ENCODE measurements around the gene CACNA2D3. TPM values are rescaled to one million over a fixed set of nuclear protein-coding genes. Genes with fewer than 3 reads are reported as not detected.

The CACNA2D3 gene
- total RNA-seq, 1 experiment from 2014 or later, result 0.59 TPM

GRCh38 chr3:54874816-54875556, 752.6 kb downstream of the CACNA2D3 start:
- Histone ChIP-seq H3F3A (ENCODE audit: insufficient read depth, low read depth) (no peaks in the 10 kb centered on the region; the same call in 1 of the 2 replicates), H3K79me2 (ENCODE audit: low read depth) (no peaks in the 10 kb centered on the region), H3K36me3 (ENCODE audit: low read depth) (no peaks in the 10 kb centered on the region), H3K4me3 (no peak overlapping the region), H3K4me1 (replicated peaks; ENCODE audit: insufficient read depth) (peaks cover 21% of the 10 kb centered on the region), H4K20me1 (ENCODE audit: insufficient read depth) (no peaks in the 10 kb centered on the region), H3K27me3 (ENCODE audit: insufficient read depth, low read depth) (no peaks in the 10 kb centered on the region), H3K9me3 (ENCODE audit: insufficient read depth, low read depth) (no peaks in the 10 kb centered on the region), H3K9me2 (ENCODE audit: insufficient read depth) (no peaks in the 10 kb centered on the region), H3K27ac (no peak overlapping the region), H2AFZ (0 out of 2 replicates have a peak overlapping the region, but pooled peaks have one; percentile 50), H3K4me2 (peak overlapping the region; percentile 47)
- ChIA-PET CTCF (interaction anchor here (0.7 kb wide), 1 partner anchor 251 kb away, joined by 3 read pairs; no protein-coding TSS in a partner anchor), POLR2A (ENCODE audit: unreplicated experiment) (no interaction called here)
- intact Hi-C loops (cut with micrococcal nuclease; ENCODE audit: unreplicated experiment), result loop anchor here (5.0 kb wide), 4 partner anchors 77 to 1022 kb away; no protein-coding TSS in a partner anchor
- TF ChIP-seq, protein P1, sequence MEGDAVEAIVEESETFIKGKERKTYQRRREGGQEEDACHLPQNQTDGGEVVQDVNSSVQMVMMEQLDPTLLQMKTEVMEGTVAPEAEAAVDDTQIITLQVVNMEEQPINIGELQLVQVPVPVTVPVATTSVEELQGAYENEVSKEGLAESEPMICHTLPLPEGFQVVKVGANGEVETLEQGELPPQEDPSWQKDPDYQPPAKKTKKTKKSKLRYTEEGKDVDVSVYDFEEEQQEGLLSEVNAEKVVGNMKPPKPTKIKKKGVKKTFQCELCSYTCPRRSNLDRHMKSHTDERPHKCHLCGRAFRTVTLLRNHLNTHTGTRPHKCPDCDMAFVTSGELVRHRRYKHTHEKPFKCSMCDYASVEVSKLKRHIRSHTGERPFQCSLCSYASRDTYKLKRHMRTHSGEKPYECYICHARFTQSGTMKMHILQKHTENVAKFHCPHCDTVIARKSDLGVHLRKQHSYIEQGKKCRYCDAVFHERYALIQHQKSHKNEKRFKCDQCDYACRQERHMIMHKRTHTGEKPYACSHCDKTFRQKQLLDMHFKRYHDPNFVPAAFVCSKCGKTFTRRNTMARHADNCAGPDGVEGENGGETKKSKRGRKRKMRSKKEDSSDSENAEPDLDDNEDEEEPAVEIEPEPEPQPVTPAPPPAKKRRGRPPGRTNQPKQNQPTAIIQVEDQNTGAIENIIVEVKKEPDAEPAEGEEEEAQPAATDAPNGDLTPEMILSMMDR (conservative IDR thresholded peaks at IDR 0.05), result no peak
- no peak for TF ChIP-seq EZH2 (IDR thresholded peaks at IDR 0.05; ENCODE audit: low read depth)
- peak in 1 of 2 experiments; percentile 50 for DNase-seq
- no TSS peak for BruUV-seq (replicated peaks)

DNA sequence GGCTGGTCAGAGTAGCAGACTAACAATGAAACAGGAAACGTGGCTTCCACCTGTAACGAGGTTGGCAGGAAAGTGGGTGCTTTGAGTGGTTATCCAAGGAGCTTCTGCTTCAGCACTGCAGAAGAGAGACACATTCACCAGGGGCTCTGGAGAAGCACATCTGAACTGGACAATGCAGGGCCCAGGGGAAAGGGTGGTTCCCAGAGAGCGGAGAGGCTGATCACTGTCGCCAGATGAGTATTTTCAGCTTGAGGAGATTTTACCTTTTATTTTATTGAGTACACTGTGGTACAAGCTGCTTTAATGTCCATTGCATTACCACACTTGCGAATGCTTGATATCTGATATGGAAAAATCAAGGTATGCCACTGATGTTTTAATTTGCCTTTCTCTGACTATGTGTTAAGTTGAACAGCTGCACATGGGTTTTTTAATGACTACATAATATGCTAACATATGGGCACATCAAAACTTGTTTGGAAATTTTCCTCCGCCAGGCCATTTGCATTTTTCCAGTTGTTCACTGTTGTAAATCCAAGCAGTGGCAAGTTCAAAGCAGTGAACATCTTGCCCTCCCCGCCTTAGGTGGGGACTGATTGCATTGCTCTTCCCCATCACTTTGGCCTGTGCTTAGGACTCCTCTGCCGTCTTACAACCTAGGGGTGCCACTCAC, 753.4 kb downstream of the CACNA2D3 start:
- no peaks in the 10 kb centered on the region for H4K20me1 ChIP-seq (ENCODE audit: insufficient read depth)
- no peaks in the 10 kb centered on the region for H3K79me2 ChIP-seq (ENCODE audit: low read depth)
- DNase-seq, result peak in 1 of 2 experiments; percentile 12
- ChIA-PET POLR2A (ENCODE audit: unreplicated experiment) (no interaction called here), CTCF (interaction anchor here (0.7 kb wide), 2 partner anchors 126 to 250 kb away, joined by 3 to 5 read pairs; no protein-coding TSS in a partner anchor)
- no peaks in the 10 kb centered on the region for H3K27me3 ChIP-seq (ENCODE audit: insufficient read depth, low read depth)
- no peak overlapping the region for H2AFZ ChIP-seq
- H3K27ac ChIP-seq, result no peak overlapping the region
- no peaks in the 10 kb centered on the region for H3K9me2 ChIP-seq (ENCODE audit: insufficient read depth)
- H3K4me2 ChIP-seq, result peak overlapping the region; percentile 47
- H3K36me3 ChIP-seq (ENCODE audit: low read depth), result no peaks in the 10 kb centered on the region
- BruUV-seq (replicated peaks), result no TSS peak
- H3K4me3 ChIP-seq, result no peak overlapping the region
- intact Hi-C loops (cut with micrococcal nuclease; ENCODE audit: unreplicated experiment), result no loop called here
- no peaks in the 10 kb centered on the region for H3K9me3 ChIP-seq (ENCODE audit: insufficient read depth, low read depth)
- H3K4me1 ChIP-seq (replicated peaks; ENCODE audit: insufficient read depth), result peaks cover 21% of the 10 kb centered on the region
- H3F3A ChIP-seq (ENCODE audit: insufficient read depth, low read depth), result no peaks in the 10 kb centered on the region; the same call in 1 of the 2 replicates
- no peak for TF ChIP-seq EZH2 (IDR thresholded peaks at IDR 0.05; ENCODE audit: low read depth)
- TF ChIP-seq, protein P1 (conservative IDR thresholded peaks at IDR 0.05), result no peak

GRCh38 chr3:54876694-54877093, 754.3 kb downstream of the CACNA2D3 start:
- H2AFZ ChIP-seq, result no peak overlapping the region
- H3K4me1 ChIP-seq (replicated peaks; ENCODE audit: insufficient read depth), result peaks cover 21% of the 10 kb centered on the region
- no peaks in the 10 kb centered on the region for H3K9me2 ChIP-seq (ENCODE audit: insufficient read depth)
- no peaks in the 10 kb centered on the region for H3K36me3 ChIP-seq (ENCODE audit: low read depth)
- peak in 1 of 2 experiments; percentile 12 for DNase-seq
- no peak overlapping the region for H3K4me2 ChIP-seq
- no TSS peak for BruUV-seq (replicated peaks)
- H3K4me3 ChIP-seq, result no peak overlapping the region
- H3K9me3 ChIP-seq (ENCODE audit: insufficient read depth, low read depth), result no peaks in the 10 kb centered on the region
- intact Hi-C loops (cut with micrococcal nuclease; ENCODE audit: unreplicated experiment), result no loop called here
- no peak for TF ChIP-seq EZH2 (IDR thresholded peaks at IDR 0.05; ENCODE audit: low read depth)
- TF ChIP-seq, protein P1 (conservative IDR thresholded peaks at IDR 0.05), result no peak
- POLR2A ChIA-PET (ENCODE audit: unreplicated experiment), result no interaction called here
- H3K27ac ChIP-seq, result no peak overlapping the region
- H4K20me1 ChIP-seq (ENCODE audit: insufficient read depth), result no peaks in the 10 kb centered on the region
- no peaks in the 10 kb centered on the region for H3K79me2 ChIP-seq (ENCODE audit: low read depth)
- no peaks in the 10 kb centered on the region; the same call in 1 of the 2 replicates for H3F3A ChIP-seq (ENCODE audit: insufficient read depth, low read depth)
- CTCF ChIA-PET, result no interaction called here
- H3K27me3 ChIP-seq (ENCODE audit: insufficient read depth, low read depth), result no peaks in the 10 kb centered on the region

Measured in PC-9 (cell line).